HG02798 (cell line): ENCODE data around the gene C2orf68.
"Not testable (repeated sequence)": the region's sequence is repeated elsewhere in the genome, so short reads cannot be mapped to it uniquely, and the experiment has no call there.

Experiments used
- ATAC-seq: cut with Tn5 transposase; IDR thresholded peaks from one replicate; pipeline ENCODE4 v1.9.1; 2021; ENCODE audit warnings: mild to moderate bottlenecking; ENCODE audit not compliant: unreplicated experiment, poor library complexity

Gene C2orf68

DNA sequence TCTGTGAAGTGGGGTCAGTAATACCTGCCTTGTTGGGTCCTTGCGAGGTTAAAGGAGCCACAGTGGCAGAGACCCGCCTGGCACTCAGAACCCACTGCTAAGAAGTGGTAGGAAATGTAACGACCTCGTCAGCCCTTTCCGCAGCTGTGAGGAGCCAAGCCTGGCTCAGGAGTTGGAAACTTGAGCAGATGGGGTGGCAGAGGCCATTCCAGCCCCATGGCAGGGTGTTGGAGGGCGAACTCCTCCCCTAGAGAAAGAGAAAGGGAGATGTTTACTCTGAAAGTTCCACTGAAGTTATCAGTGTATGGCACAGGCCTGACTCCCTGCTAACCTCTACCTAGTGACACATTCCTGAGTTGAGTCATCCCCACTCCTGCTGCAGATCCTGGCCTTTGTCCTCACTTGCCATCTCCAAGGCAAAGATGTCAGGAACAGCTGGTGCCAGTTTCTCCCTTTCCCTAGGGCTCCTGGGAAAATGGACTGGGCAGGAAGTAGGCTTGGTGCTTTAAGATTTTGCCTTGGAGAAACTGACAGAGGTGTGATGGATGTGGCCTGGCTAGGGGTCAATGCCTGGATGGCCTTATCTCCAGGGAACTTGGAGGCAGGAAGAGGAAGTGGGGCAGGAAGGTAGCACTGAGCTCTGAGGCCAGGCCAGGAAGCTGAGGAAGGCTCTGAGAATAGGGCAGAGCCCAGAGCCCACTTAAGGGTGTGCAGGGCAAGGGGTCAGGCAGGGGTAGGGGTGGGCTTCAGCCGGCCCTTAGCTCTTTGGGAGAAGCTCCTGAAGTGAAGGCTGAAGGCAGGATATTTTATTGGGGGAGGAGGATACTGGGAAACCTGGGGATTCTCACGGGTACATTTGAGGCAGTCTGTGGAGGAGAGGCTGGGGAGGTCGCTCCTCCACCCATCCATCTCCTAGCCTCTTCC lies 26.7 kb downstream of the C2orf68 start:
- ATAC-seq: peak; percentile 46

DNA sequence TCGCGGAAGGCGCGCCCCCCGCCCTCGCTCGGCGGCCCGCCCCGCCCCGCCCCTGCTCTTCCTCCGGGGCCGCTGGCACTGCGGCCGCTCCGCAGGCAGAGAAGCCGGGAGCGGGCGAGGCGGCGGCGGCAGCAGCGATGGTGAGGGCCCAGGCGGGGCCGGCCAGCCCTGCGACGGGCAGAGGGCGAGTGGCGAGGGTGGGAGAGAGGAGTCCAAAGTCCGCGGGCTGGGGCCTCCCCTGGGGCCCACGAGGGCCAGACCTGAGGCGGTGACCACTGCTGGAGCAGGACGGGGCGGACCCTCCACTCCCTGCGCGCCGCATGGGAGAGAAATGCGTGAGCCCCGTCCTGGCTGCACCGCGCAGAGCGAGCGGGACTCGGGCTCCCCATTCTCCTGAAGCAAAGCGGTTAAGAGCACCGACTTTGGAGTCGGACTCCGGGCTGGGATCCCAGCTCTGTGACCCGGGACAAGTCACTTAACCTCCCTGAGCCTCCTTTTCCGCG lies 27.5 kb downstream of the C2orf68 start, which contains the start of gene VAMP5:
Gene VAMP5 (plus strand): TSS at position 78 of the 503 bp plus-strand sequence. CDS start 60 bp downstream, at position 138.
- ATAC-seq: peak; percentile 67

DNA sequence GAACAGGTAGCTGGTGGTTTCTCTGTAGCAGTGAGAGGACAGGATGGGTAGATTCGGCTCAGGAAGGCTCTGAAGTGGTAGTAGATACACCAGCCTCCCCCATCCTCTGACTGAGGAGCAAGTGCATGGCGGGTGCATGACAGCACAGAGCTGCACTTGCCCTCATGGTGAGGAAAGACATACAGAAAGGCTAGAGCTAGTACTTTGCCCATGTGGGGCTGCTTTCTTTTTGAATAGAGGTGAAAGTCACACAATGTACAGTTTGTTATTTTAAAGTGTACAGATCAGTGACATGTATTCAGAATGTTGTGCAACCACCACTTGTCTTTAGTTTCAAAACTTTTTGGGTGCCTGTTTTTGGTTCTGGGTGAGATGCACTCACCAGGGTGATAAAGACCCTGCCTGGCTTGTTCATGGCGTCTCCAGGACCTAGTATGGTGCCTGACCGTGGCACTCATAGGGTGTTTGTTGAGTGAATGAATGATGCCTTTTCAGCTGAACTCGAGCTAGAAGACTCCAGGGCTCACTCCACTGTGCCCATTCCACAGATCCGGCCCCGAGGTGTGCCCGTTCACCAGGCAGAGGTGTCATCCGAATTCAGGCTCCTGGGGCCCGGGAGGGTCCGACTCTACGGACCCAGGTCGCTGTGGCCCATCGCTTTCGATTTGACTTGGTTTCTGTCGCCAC lies 28.1 kb downstream of the C2orf68 start:
- peak; percentile 8 for ATAC-seq

DNA sequence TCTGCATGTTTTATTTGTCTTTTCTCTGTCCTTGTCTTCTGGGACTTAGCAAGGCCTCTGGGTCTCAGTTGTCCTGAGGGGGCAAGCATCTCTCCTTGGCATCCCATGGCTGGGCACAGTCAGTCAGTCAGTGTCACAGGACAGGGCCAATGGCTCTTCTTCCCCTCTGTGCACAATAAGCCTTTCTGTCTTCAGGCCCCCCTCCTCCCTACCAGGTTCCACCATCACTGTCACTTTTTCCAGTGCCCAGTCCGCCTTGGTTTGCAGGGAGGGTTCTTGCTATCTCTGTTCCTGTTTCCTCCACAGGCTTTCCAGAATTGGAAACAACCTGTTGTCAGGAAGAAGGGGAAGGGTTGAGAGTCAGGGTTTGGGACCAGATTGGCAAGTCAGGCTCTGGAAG lies 29.4 kb downstream of the C2orf68 start:
- ATAC-seq: no peak

DNA sequence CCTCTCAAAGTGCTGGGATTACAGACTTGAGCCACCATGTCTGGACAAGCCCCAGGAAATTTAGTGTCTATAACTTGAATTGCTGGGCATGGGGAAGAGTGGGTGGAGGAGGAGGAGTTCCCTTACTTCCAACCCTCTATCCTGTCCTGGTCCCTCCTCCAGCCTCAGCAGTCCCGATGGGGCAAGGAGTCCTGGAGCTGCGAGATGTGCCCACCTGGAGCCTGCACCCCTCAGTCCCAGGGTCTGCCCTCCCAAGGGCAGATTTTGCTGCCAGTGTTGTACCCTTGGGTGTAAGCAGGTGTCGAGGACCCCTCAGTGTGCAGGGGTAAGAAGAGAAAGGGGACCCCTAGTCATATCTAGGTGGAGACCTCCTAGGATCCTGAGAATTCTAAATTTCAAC lies 31.7 kb downstream of the C2orf68 start:
- ATAC-seq: no peak

DNA sequence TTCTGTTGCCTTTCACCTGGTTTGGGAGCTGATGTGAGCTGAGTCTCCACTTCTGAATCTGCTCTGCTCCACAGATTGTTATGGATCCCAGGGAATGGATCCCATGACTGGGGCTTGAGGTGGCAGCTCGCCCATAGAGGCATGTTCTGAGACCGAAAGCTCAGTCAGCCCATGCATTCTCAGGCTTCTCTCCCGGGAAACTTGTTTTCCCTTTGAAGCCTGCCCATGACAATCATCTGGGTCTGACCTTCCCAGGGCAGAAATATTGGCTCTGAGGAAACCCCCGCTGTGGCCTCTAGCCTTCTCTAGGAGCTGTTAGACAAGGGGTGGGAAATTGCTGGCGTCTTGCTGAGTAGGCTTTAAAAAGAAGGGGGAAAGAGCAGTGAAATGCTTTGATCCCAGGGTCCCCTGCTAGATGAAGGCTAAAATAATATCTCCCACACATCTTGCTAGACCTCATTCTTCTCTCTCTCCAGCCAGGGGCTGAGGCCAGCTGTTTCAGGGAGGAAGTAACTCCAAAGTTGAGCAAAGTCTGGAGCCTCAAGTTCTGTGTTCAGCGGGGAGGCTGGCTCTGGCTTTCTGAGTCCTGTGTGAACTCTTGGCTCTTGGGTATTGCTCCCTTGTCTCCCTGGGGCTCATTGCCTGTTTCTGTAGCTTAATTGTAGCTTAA lies 32.5 kb downstream of the C2orf68 start:
- no peak for ATAC-seq

DNA sequence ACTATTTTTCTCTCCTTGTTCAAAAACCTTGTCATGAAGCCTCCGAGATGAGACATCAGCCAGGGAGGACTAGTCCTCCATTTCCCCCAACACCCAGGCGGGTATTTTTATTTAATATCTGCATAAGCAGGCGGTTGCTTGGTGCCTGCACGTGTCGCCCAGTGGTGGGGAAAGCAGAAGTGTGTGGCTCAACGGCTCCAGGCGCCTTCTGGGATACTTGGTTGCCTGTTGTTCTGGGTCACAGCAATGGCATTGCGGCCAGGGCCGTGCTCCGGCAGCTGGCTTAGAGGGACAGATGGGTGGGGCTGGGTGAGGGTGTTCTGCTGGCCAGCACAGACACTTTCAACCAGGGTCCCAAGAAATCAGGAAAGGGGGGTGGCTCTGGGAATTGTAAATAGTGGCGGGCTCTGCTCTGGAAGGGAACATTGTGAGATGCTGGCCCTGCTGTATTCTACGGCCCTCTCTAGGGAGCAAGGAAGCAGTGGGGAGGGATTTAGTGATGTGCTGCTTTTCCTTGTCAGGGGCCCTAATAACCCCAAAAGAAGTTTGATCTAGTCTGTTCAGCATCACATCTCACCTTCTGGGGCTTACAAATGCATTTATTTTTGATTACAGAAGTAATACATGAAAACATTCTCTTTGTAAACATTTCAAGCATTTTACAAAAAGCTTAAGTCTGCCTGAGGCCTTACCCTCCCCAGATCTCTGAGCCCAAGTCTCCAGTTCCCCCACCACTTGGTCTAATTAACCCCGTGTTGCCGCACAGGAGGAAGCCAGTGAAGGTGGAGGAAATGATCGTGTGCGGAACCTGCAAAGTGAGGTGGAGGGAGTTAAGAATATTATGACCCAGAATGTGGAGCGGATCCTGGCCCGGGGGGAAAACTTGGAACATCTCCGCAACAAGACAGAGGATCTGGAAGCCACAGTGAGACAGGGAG lies 33.4 kb downstream of the C2orf68 start:
- peak; percentile 52 for ATAC-seq

DNA sequence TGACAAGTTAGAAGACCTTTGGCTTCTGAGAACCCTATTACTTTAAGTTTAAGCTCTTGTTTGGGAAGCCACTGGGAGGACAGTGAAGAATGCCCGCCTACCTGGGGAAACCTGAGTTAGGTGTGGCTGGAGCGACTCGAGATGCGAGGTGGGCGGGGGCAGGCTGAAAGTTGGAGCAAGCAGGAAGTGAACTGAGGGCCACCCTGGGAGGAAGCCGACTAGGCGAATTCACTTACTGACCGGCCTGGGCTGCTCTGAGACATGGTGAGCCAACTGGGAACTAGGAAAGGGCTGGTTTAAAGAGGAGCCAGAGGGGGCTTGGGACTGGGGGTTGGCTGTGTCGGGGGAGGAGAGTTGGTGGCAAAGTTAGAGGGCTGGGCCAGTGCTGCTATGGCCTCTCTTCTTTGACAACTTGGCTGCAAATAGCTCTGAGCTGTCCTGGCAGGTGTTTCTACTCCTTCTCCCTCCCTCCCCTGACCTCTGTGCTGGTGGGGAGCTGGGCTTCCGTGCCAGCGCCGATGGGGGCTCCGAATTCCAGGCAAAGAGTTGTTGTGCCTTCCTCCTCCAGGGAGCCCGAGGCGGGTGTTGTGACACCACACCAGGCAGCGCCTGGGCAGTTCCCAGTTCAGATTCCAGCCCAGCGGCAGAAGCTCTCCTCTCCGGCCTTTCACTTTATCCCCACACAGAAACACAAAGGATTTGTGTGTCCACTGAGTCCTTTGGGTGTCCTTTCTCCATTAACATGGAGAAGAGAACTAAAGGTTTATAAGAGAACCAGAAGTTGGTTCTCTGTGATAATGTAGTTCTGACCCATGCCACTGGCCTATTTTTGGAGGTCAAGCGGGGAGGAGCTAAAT lies 34.3 kb downstream of the C2orf68 start, which contains the start of gene VAMP8:
Gene VAMP8 (plus strand): TSS at position 201 of the 857 bp plus-strand sequence. CDS start 61 bp downstream, at position 262.
- peak; percentile 67 for ATAC-seq

DNA sequence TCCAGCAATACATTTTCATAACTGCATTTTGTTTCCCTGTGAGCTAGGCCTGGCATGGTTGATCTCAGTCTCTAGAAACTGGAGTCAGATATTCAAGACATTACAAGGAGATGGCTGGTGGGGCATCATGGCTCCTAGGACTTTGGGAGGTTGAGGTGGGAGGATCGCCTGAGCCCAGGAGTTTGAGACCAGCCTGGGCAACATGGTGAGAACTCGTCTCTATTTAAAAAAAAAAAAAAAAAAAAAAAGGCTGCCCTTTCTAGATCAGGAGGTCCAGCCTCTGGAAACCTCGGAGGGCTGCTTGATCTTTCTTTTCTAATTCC lies 34.8 kb downstream of the C2orf68 start:
- no peak for ATAC-seq

DNA sequence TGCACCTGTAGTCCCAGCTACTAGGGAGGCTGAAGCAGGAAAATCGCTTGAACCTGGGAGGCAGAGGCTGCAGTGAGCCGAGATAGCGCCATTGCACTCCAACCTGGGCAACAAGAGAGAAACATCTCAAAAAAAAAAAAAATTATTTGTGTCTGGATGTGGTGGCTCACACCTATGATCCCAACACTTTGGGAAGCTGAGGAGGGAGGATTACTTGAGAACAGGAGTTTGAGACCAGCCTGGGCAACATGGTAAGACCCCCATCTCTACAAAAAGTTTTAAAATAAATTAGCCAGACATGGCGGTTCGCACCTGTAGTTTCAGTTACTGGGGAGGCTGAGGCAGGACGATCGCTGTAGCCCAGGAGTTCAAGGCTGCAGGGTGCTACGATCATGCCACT lies 36.1 kb downstream of the C2orf68 start:
- ATAC-seq: no peak

DNA sequence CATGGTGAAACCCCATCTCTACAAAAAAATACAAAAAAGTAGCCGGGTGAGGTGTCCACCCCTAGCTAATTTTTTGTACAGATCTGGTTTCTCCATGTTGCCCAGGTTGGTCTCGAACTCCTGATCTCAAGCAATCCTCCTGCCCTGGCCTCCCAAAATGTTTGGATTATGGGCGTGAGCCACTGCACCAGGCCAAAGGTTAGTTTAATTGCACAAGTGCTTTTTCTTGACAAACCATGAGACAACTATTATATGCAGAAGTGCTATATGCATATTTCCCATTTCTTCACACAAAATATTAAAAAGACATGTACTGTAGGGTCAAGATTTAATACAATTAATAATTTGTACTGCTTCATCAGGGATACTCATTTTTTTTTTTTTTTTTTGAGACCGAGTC lies 45.6 kb downstream of the C2orf68 start:
- no peak for ATAC-seq

DNA sequence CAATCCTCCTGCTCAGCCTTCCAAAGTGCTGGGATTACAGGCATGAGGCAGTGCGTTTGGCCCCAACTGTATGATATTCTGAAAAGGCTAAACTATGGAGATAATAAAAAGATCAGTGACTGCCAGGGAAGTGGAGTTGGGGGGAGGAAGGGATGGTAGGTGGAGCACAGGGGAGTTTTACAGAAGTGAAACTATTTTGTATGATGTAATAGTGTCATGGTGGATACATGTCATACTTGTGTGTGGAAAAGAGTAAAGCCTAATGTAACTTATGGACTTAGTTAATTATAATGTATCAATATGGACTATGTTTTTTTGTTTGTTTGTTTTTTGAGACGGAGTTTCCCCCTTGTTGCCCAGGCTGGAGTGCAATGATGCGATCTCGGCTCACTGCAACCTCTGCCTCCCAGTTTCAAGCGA lies 47.7 kb downstream of the C2orf68 start:
- no peak for ATAC-seq

DNA sequence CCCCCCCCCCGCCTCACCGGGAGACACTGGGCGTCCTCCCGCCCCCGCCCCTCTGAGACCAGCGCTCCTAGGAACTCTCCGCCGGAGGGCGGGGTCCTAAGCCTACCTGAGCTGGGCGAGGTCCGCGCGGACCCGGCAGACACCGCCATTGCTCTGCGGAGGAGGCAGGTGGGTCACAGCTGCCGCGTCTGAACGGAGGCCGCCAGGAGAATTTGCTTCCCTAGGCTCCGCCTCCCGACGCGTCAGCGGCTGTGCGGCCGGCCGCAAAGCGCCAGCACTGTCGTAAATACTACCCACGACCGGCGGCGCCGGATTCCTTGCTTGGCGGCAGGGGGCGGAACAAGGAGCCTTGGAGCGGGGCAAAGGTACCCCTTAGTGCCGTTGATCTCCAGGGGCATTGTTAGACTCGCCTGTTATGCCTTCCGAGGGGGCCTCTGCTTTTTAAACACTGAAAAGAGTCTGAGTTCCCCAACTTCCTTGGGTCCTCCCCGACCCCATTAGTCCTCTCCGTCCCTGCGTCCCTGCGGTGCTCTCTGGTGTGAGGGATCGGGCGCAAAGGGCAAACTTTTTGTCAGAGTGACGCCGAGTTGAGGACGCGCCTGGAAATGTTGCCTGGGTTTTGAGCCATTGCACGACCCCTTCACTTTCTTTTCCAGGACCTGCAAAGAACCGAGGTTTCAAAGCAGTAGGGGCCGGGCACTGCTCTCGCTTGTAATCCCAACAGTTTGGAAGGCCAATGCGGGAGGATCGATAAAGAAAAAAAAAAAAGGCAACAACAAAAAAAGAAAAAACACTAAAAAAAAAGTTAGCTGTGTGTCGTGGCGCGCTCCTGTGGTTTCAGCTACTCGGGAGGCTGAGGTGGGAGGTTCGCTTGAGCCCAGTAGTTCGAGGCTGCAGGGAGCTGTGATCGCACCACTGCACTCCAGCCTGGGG lies 50.3 kb downstream of the C2orf68 start, which contains the start of gene GGCX:
Gene GGCX (minus strand): TSS at position 214 of the 933 bp plus-strand sequence. CDS start 65 bp downstream, at position 149.
- ATAC-seq: peak; percentile 93

DNA sequence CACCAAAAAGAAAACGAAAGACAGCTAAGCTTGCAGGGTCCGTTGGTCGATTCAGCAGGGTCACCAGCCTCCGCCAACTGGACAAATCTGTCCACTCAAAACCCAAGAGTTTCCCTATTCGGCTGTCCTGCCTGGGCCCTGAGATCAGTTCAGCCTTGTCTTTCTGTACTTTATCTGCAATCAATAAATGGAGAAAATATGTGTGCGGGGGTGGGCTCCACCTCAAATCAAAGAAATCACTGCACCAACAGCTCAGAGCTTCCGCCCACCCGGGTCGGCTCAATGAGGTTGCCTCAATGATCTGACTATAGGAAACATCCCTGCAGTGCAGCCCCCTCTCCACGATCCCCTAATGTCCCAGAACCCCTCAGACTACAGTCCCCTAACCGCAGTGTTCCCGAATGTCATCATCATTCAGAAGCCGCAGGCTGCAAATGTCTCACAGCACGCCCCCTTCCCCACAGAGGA lies 51.0 kb downstream of the C2orf68 start:
- peak; percentile 14 for ATAC-seq

DNA sequence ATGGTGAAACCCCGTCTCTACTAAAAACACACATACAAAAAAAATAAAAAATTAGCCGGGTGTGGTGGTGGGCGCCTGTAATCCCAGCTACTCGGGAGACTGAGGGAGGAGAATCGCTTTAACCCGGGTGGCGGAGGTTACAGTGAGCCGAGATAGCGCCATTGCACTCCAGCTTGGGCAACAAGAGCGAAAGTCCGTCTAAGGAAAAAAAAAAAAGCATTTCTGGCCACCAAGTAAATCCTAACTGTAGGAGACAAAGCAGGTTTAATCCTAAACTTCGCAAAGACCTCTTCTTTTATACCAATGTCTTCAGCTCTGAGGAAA lies 51.5 kb downstream of the C2orf68 start:
- not testable (repeated sequence) for ATAC-seq

DNA sequence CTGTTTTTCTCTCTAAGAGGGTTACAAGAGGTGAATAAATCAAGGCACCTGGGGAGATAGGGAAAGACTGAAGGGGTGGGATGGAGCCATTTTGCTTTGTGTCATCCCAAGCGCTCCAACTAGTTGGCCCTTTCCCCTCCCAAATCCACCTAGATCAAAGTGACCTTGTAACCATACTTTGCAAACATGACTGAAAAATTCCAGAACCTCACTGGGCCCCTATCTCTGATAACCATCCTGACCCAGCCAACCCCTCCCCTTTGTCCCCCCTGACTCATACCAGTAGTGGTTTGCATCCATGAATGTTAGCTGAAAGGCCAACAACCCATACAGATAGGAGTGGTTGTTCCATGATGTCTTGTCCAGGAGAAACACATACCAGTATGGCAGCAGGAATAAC lies 53.7 kb downstream of the C2orf68 start:
- ATAC-seq: no peak

DNA sequence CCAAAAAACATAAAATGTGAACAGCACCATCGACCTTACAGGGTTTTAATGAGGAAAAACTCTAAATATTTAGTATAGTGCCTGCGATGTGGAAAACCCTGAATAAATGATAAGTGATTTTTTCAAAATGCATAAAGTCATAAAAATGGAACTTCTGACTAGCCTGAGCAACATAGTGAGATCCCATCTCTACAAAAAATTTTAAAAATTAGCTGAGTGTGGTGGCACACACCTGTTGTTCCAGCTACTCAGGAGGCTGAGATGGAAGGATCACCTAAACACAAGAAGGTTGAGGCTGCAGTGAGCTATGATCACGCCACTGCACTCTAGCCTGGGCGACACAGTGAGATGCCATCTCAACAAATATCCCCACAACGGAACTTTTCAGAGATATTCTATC lies 54.7 kb downstream of the C2orf68 start:
- ATAC-seq: no peak
